Measurements from ENCODE around the gene ANAPC13.

ANAPC13 gene

DNA sequence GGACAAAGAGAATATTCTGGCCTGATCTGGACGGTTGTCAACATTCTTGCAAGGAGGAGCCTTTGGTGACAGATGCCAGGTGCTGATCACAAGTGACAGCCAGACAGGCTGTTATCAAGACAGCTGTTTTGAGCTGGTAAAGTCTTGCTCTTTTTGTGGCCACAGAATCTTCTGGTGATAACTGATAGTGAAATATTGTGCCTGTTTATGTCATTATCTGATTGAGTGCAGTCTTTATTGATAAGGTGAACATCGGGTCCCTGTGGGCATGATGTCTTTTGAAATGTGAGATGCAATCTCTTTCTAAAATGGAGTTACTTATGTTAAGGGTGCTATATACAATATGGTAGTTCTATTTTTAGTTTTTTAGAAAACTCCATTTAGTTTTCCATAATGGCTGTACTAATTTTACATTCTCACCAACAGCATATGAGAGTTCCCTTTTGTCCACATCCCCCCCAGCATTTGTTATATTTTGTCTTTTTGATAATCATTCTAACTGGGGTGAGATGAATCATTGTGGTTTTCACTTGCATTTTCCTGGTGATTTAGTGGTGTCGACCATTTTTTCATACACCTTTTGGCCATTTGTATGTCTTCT is 10.8 kb upstream of the ANAPC13 start:
- H3K27ac ChIP-seq: no peak overlapping the region
- TF ChIP-seq, protein P1, sequence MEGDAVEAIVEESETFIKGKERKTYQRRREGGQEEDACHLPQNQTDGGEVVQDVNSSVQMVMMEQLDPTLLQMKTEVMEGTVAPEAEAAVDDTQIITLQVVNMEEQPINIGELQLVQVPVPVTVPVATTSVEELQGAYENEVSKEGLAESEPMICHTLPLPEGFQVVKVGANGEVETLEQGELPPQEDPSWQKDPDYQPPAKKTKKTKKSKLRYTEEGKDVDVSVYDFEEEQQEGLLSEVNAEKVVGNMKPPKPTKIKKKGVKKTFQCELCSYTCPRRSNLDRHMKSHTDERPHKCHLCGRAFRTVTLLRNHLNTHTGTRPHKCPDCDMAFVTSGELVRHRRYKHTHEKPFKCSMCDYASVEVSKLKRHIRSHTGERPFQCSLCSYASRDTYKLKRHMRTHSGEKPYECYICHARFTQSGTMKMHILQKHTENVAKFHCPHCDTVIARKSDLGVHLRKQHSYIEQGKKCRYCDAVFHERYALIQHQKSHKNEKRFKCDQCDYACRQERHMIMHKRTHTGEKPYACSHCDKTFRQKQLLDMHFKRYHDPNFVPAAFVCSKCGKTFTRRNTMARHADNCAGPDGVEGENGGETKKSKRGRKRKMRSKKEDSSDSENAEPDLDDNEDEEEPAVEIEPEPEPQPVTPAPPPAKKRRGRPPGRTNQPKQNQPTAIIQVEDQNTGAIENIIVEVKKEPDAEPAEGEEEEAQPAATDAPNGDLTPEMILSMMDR (conservative IDR thresholded peaks at IDR 0.05): no peak

DNA sequence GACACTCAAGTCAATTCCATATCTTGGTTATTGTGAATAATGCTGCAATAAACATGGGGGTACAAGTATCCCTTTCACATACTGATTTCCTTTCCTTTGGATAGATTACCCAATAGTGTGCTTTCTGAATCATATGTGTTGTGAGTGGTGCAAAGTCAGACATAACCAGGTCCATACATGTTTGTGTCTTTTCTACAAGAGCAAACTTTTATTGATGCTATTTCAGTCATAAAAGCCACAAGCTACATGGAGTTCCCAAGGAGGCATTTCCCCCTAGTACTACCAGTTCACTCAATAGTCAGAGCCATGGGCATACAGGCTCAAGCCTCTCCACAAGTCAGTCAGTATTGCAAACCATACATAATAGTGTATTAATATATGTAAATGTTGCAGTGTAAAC is 10.2 kb upstream of the ANAPC13 start:
- no peak overlapping the region for H3K27ac ChIP-seq
- TF ChIP-seq, protein P1 (conservative IDR thresholded peaks at IDR 0.05): no peak

DNA sequence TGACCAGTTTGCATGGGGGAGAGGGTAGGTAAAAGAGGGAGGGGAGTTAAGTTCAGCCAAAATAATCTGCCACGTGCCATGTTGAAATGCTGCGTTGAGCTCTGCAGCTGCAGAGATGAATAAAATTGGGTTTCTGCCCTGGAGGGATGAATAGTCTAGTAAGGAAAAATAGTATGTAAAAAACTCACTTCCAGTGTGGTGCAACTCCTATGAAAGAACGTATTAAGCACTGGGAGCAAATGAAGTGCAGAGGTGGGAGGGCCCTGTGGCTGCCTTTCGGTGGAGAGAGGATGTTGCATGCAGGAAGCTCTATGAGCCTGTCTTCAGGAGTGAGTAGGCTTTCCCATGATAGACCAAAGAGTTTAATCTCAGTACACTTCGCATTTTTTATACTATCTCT is 8.7 kb upstream of the ANAPC13 start:
- TF ChIP-seq, protein P1 (conservative IDR thresholded peaks at IDR 0.05): no peak
- no peak overlapping the region for H3K27ac ChIP-seq

DNA sequence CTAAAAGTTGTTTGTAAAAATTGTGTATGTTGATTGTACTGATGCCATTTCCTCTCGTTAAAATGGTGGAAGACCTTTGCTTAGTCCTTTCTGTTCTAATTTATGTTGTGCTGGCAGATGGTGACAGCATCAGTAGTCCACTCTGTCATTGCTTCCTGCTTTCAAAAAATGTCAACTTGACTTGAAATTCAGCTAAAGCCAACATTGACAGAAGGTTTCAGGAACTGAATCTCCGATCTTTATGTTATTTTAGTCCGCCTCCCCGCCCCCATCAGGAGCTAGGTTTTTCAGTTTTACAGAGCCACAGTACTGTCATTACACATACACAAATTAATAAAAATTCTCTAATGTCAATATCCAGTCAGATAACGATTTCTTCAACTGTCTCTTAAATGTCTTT is 1.6 kb upstream of the ANAPC13 start:
- peak overlapping the region; percentile 94 for H3K27ac ChIP-seq

DNA sequence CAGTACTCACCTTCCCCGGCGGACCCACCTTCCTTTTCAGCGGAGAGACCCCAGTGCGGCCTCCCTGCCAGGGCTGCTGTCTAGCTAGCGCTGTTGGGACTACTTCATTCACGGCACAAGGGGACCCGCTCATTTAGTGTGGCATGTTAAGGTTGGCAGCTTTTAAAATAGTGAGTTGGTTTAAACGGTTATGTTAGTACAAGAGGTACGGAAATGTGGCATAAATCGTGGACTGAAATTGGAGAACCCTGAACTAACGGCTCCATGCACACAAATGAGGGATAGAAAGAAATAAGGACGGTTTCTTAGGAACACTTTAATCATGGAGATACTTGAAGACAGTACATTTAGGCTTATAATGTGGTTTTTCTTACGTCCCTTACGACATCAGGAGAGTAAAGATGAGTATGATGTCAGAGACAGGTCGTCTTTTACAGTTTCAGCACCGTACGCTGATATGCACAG is 824 bp upstream of the ANAPC13 start:
- TF ChIP-seq, protein P1 (conservative IDR thresholded peaks at IDR 0.05): no peak
- H3K27ac ChIP-seq: peak overlapping the region; percentile 94

More for the DNA sequence above, 1.6 kb upstream of the ANAPC13 start:
- TF ChIP-seq, protein P1 (conservative IDR thresholded peaks at IDR 0.05): no peak

DNA sequence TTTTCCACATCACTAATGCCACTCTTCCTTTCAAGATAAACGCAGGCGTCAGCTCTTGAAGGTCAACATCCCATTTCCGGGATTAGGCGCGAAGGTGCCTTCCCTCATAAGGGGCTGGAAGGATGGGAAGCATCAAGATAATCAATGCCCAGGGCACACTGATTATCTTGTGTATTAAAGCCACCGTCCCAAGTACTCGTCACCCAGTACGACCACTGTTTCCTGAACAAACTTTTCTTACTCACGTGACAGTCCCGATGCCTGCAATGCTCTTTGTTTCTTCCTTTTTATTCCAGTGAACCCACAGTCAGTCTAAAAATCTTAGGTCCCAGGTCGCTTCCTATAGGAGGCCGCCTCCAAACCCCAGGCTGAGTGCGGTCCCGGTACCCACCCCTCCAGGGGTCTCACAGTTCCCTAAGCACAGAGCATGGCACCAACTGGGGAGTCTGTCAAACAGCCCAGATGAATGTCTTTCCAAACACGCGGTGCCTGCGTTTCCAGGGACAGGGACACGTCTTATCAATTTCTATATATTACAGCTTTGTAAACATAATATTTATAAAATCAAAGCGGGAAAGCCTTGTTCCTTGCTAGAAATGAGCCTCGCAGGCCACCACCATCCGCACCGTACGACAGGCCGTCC is 589 bp downstream of the ANAPC13 start:
- peak overlapping the region; percentile 94 for H3K27ac ChIP-seq
- TF ChIP-seq, protein P1 (conservative IDR thresholded peaks at IDR 0.05): no peak

DNA sequence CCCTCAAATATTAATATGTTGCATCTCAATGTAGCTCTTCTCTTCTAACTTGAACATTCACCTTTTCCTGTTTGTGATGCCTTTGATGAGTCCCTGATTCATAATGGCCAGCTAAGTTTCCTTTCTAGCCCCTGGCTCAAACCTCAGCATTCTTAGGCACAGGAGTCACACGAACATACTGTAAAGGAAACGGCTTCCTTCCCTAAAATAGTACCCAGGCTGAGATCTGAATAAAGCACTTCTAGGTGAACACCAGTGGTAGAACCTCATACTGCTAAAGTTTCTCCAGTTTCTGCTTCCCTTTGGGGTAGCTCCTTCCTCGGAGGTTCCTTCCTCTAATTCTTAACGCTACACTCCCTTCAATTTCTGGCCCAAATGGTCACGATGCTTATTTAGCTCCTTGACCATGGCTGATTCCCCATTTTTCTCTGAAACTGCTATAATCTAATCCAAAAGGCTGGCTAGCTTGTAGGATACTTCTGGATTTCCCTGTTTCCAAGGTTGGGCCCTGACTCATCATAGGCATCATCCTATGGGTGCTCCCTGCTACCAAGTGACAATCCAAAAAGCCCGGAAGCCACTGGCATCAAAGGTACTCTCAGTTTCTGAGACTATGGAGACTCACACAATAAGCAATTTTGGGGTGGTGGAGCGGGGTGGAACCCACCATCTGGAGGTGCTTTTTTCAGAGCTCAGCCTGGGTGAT is 2.4 kb downstream of the ANAPC13 start:
- TF ChIP-seq, protein P1 (conservative IDR thresholded peaks at IDR 0.05): no peak
- peak overlapping the region; percentile 94; the same call in 1 of the 2 replicates for H3K27ac ChIP-seq
